Keratinocyte (primary cell): ENCODE measurements around the gene ASTN2. TPM values are rescaled to one million over a fixed set of nuclear protein-coding genes. Genes with fewer than 3 reads are reported as not detected.

ENCODE experiments used
- DNase-seq: peaks from one replicate; pipeline ENCODE4 v3.0.0-alpha.2; 2011; ENCODE audit warnings: low read depth, missing footprints, low spot score
- FAIRE-seq: peaks from 2 replicates; lab custom pipeline; 2011; peaks lifted over from hg19 to GRCh38; lab: Jason Lieb, UNC
- H2AFZ ChIP-seq: 2 replicates; pipeline ENCODE4 v1.6.0; 2012; ENCODE audit warnings: low read length, control low read depth, inconsistent platforms; ENCODE audit not compliant: control insufficient read depth
- H3K27ac ChIP-seq: 2 replicates; pipeline ENCODE4 v1.5.1; 2011; ENCODE audit warnings: low read length; ENCODE audit not compliant: control insufficient read depth, insufficient read depth
- H3K27me3 ChIP-seq: 3 replicates; pipeline ENCODE4 v1.6.0; 2011; ENCODE audit warnings: low read length; ENCODE audit not compliant: control insufficient read depth, insufficient read depth; ENCODE audit errors: extremely low read depth
- H3K36me3 ChIP-seq, 2 experiments: 2 replicates in 1 of 2; 3 replicates in 1 of 2; pipeline ENCODE4 v1.5.1; 2011; ENCODE audit warnings: low read length in 2 of 2, mild to moderate bottlenecking in 1 of 2; ENCODE audit not compliant: control insufficient read depth in 2 of 2, insufficient read depth in 2 of 2; ENCODE audit errors: extremely low read depth in 1 of 2
- H3K4me1 ChIP-seq: 3 replicates; pipeline ENCODE4 v1.5.1; 2011; ENCODE audit warnings: low read length; ENCODE audit not compliant: control insufficient read depth, insufficient read depth; ENCODE audit errors: extremely low read depth
- H3K4me2 ChIP-seq: 3 replicates; pipeline ENCODE4 v1.6.0; 2011; ENCODE audit warnings: low read depth, low read length; ENCODE audit not compliant: control insufficient read depth, insufficient read depth; ENCODE audit errors: extremely low read depth
- H3K4me3 ChIP-seq, 3 experiments: fragments of 200-600 bp in 1 of 3; sonication (generic) in 1 of 3; 2 replicates in 2 of 3; 3 replicates in 1 of 3; pipeline ENCODE4 v1.5.1; 2011 to 2016; ENCODE audit warnings: low read length in 3 of 3, mild to moderate bottlenecking in 3 of 3, control low read depth in 2 of 3, inconsistent platforms in 1 of 3, low read depth in 1 of 3, mixed read lengths in 1 of 3, mixed run types in 1 of 3, moderate library complexity in 1 of 3; ENCODE audit not compliant: control insufficient read depth in 2 of 3, insufficient read depth in 2 of 3; ENCODE audit errors: extremely low read depth in 1 of 3
- H3K79me2 ChIP-seq: 2 replicates; pipeline ENCODE4 v1.6.0; 2012; ENCODE audit warnings: low read length; ENCODE audit not compliant: control insufficient read depth, insufficient read depth
- H3K9ac ChIP-seq: 3 replicates; pipeline ENCODE4 v1.6.0; 2011; ENCODE audit warnings: low read length; ENCODE audit not compliant: control insufficient read depth, insufficient read depth; ENCODE audit errors: extremely low read depth
- H3K9me1 ChIP-seq: 3 replicates; pipeline ENCODE4 v1.6.0; 2011; ENCODE audit warnings: low read length; ENCODE audit not compliant: control insufficient read depth, insufficient read depth; ENCODE audit errors: extremely low read depth
- H3K9me3 ChIP-seq: 2 replicates; pipeline ENCODE4 v1.5.1; 2012; ENCODE audit warnings: low read depth, low read length; ENCODE audit not compliant: control insufficient read depth
- H4K20me1 ChIP-seq: 3 replicates; pipeline ENCODE4 v1.6.0; 2011; ENCODE audit warnings: low read length; ENCODE audit not compliant: control insufficient read depth, insufficient read depth; ENCODE audit errors: extremely low read depth
- CTCF ChIP-seq, 3 experiments: IDR thresholded peaks in 1 of 3; conservative IDR thresholded peaks in 1 of 3; optimal IDR thresholded peaks in 1 of 3; 2 replicates in 2 of 3; 3 replicates in 1 of 3; pipeline versions ENCODE3 to v1.5.1; 2011; ENCODE audit warnings: low read length in 3 of 3, mild to moderate bottlenecking in 3 of 3, moderate library complexity in 2 of 3, control low read depth in 1 of 3, inconsistent platforms in 1 of 3; ENCODE audit not compliant: insufficient read depth in 2 of 3; ENCODE audit errors: extremely low read depth in 1 of 3
- EZH2 ChIP-seq: IDR thresholded peaks from one replicate; pipeline ENCODE4 v1.6.1; 2012; ENCODE audit warnings: inconsistent platforms, mild to moderate bottlenecking, low read length, moderate library complexity
- dilution Hi-C: fragments of 300-500 bp; cut with MboI; formaldehyde crosslinking; loops from one replicate; pipeline ENCODE4 v1.7.0; 2020; ENCODE audit warnings: low sequenced_read_pairs; ENCODE audit not compliant: extremely low pct_ligation_motif_present
- polyA plus RNA-seq, 5 experiments: library from polyadenylated mRNA; depleted of rRNA in 3 of 5; stranded (reverse) in 3 of 5; stranded (forward) in 1 of 5; unstranded in 1 of 5; fragments of >200 nt; gene quantifications; 1 replicate in 1 of 5; 2 replicates in 3 of 5; 3 replicates in 1 of 5; pipeline versions ENCODE4 v1.2.1 to v1.2.3, GENCODE V29; 2011 to 2012; ENCODE audit warnings: missing spikeins in 2 of 5, low read depth in 1 of 5, low replicate concordance in 1 of 5

Gene ASTN2
- polyA plus RNA-seq, 1 donor (not counting 4 experiments of a cell fraction or from before 2014, with no cell fraction given), result 0.31 TPM

- Histone ChIP-seq H3K4me1 (peaks cover 8% of the 10 kb centered on the region), H2AFZ (no peak overlapping the region), H3K9ac (no peak overlapping the region), H3K79me2 (no peaks in the 10 kb centered on the region), H4K20me1 (no peaks in the 10 kb centered on the region), H3K9me3 (no peaks in the 10 kb centered on the region), H3K27ac (no peak overlapping the region), H3K4me2 (no peak overlapping the region), H3K9me1 (no peaks in the 10 kb centered on the region), H3K4me3 (no peak overlapping the region), H3K36me3 (no peaks in the 10 kb centered on the region), H3K27me3 (no peaks in the 10 kb centered on the region)
- FAIRE-seq, result no peak
- dilution Hi-C loops, result no loop called here
- TF ChIP-seq CTCF (optimal IDR thresholded peaks at IDR 0.05 in 1 of 3, IDR thresholded peaks at IDR 0.05 in 1 of 3, conservative IDR thresholded peaks at IDR 0.05 in 1 of 3; ENCODE audit: extremely low read depth in 1 of 3, insufficient read depth in 2 of 3, low read length in 3 of 3) (no peak), EZH2 (no peak)
- DNase-seq, result no peak
Observed at GRCh38 chr9:116935149-116935897, 479.5 kb downstream of the ASTN2 start.

DNA sequence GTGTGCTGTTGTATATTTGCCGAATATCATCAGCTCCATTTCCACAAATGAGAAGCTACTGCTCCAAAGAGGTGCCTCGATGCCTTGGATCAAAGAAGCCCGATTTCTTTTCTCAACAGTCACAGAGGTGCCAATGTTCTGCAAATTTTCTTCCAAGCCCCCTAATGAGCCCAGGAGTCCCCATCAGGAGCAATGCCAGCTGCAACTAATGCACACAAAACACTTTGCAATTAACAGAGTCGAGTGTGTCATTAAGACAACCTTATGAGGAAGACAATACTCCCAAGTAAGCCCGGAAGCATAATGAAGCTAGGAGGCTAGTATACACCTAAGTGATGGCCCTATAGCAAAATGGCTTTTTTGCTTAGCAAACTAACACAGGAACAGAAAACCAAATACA, 480.7 kb downstream of the ASTN2 start:
- no peaks in the 10 kb centered on the region for H3K9me3 ChIP-seq
- H3K27me3 ChIP-seq, result no peaks in the 10 kb centered on the region
- DNase-seq (no peak), FAIRE-seq (no peak)
- dilution Hi-C loops, result no loop called here
- H3K9ac ChIP-seq, result no peak overlapping the region
- H3K4me3 ChIP-seq, result no peak overlapping the region
- H3K36me3 ChIP-seq, result no peaks in the 10 kb centered on the region
- H3K4me1 ChIP-seq, result peaks cover 8% of the 10 kb centered on the region
- no peaks in the 10 kb centered on the region for H3K79me2 ChIP-seq
- H4K20me1 ChIP-seq, result no peaks in the 10 kb centered on the region
- no peaks in the 10 kb centered on the region for H3K9me1 ChIP-seq
- no peak overlapping the region for H2AFZ ChIP-seq
- H3K4me2 ChIP-seq, result no peak overlapping the region
- TF ChIP-seq CTCF (optimal IDR thresholded peaks at IDR 0.05 in 1 of 3, IDR thresholded peaks at IDR 0.05 in 1 of 3, conservative IDR thresholded peaks at IDR 0.05 in 1 of 3; ENCODE audit: extremely low read depth in 1 of 3, insufficient read depth in 2 of 3, low read length in 3 of 3), result no peak
- TF ChIP-seq EZH2, result no peak
- no peak overlapping the region for H3K27ac ChIP-seq
